ENCODE data around the gene SLC35E2B. TPM values are rescaled to one million over a fixed set of nuclear protein-coding genes. Genes with fewer than 3 reads are reported as not detected.
"Not testable (repeated sequence)": the region's sequence is repeated elsewhere in the genome, so short reads cannot be mapped to it uniquely, and the experiment has no call there.

Gene SLC35E2B
- total and polyA plus RNA-seq, 4 donors, result 8.1 to 53.5 (median 28.6) TPM

DNA sequence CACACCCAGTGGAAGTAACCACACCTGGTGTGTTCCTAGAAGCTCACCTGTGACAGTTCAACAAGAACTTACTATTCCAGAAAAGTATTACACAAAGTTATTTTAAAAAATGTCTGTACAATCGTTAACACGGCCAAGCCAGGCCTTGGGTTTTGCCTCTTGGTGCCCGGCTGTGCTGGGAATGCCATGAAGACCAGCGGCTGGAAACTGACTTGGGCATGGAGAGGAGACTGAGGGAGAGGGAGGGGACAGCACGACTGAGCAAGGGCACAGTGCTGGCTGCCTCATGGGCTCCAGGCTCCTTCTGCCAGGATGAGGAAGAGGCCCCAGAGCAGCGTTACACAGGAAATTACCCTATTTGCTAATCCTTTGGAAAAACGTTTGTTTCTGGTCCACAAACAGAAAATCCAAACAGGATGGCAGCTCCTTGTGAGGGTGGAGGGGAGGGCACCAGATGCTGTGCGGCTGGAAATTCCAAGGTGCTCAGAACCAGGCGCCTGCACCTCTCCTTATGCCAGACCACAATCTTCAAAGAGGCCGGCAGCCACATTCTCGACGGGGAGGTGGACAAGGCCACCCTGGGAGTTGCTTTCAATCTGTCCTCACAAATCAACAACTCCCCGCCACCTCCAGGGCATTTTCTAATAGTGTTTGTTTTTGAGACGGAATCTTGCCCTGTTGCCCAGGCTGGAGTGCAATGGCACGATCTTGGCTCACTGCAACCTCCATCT, 29.6 kb downstream of the SLC35E2B start:
- ATAC-seq (ENCODE audit: low FRiP score); H3K9me3 ChIP-seq (ENCODE audit: control insufficient read depth, low read length): not testable (repeated sequence)
- DNase-seq, result peak; percentile 34 to 68

GRCh38 chr1:1662392-1662791, 30.2 kb downstream of the SLC35E2B start:
- H3K4me1 ChIP-seq (ENCODE audit: control insufficient read depth in 1 of 2, insufficient read depth in 2 of 2, low read length in 2 of 2); H3K27me3 ChIP-seq (ENCODE audit: control insufficient read depth in 1 of 2, insufficient read depth in 2 of 2, low read length in 1 of 2); H3K36me3 ChIP-seq (ENCODE audit: control insufficient read depth in 1 of 2, insufficient read depth in 2 of 2, low read length in 1 of 2); ATAC-seq (ENCODE audit: low FRiP score); H3K9me3 ChIP-seq (ENCODE audit: control insufficient read depth, low read length); H3K27ac ChIP-seq (ENCODE audit: low read depth in 1 of 2, low read length in 2 of 2); H3K4me3 ChIP-seq (ENCODE audit: low read length in 2 of 2): not testable (repeated sequence)
- peak in 1 of 2 donors; percentile 2 for DNase-seq
- WGBS, 2 donors, result 84 to 92% methylated on average over 8 to 9 of the region's 9 CpGs
- intact Hi-C loops (cut with DNase I), result loop anchor here in 1 of 2 donors (10.0 kb wide), 1 partner anchor 62 kb away; the partner anchor contains the start of gene CDK11A

More for the DNA sequence above, 29.6 kb downstream of the SLC35E2B start:
- not testable (repeated sequence) for H3K27me3 ChIP-seq (ENCODE audit: control insufficient read depth in 1 of 2, insufficient read depth in 2 of 2, low read length in 1 of 2); H3K4me1 ChIP-seq (ENCODE audit: control insufficient read depth in 1 of 2, insufficient read depth in 2 of 2, low read length in 2 of 2); H3K4me3 ChIP-seq (ENCODE audit: low read length in 2 of 2); H3K36me3 ChIP-seq (ENCODE audit: control insufficient read depth in 1 of 2, insufficient read depth in 2 of 2, low read length in 1 of 2); H3K27ac ChIP-seq (ENCODE audit: low read depth in 1 of 2, low read length in 2 of 2)
- intact Hi-C loops (cut with DNase I), result loop anchor here in 1 of 2 donors (10.0 kb wide), 1 partner anchor 62 kb away; the partner anchor contains the start of gene CDK11A
- WGBS, 2 donors, result 78 to 80% methylated on average over 15 of the region's 15 CpGs

DNA sequence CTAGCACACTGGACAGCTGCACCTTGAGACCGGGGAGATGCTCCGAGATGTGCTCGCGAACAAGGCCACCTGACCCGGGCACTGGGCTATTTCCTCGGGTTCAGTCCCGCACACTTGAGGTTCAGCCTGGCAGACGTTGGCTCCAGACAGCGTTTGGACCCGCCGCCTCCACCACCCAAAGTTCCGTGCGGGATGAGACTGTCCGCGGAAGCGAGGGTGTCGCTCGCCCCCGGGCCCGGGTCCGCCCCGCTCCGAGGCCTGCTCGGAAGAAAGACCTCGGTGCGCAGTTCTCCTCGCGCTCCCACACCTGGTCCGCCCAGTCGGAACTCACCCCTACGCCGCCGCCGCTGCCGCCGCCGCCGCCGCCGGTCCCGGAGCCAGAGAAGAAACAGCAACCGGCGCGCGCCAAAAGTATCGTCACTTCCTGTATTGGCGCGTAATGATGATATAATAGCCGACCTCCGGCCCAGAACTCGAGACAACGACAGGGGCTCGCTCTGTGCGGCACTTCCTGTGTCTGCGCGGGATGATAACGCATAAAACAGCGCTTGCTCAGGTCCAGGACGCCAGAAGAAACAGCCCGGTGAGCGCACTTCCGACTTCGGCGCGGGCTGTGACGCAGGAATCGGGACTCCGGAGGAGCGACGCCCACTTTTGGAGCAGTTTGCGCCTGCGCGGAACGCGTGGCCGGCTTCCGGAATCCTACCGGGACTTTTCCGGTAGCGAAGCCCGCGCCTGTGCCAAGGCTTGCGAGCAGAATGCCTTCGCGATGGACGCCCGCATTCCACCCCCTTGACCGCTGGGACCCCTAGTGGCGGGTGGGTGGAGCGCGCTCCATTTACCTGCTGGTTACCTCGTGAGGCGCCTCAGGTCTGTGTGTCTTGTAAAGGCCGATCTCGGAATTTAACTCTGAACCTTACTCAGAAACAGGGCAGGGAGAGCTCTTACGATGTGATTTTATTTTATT, 33.7 kb downstream of the SLC35E2B start, which contains the start of gene CDK11B:
CDK11B (minus strand) TSS at position 422 of the 967 bp plus-strand sequence. CDS start 1,519 bp downstream, outside the sequence.
- WGBS, 2 donors, result 0% methylated on average over 63 to 73 of the region's 96 CpGs
- H3K9me3 ChIP-seq (ENCODE audit: control insufficient read depth, low read length); intact Hi-C loops (cut with DNase I); H3K27me3 ChIP-seq (ENCODE audit: control insufficient read depth in 1 of 2, insufficient read depth in 2 of 2, low read length in 1 of 2); H3K4me1 ChIP-seq (ENCODE audit: control insufficient read depth in 1 of 2, insufficient read depth in 2 of 2, low read length in 2 of 2); H3K36me3 ChIP-seq (ENCODE audit: control insufficient read depth in 1 of 2, insufficient read depth in 2 of 2, low read length in 1 of 2): not testable (repeated sequence)
- Histone ChIP-seq H3K27ac (ENCODE audit: low read depth in 1 of 2, low read length in 2 of 2) (peak within 1 kb of the TSS; percentile 19 to 90), H3K4me3 (ENCODE audit: low read length in 2 of 2) (peak within 1 kb of the TSS; percentile 65 to 88)
- ATAC-seq (ENCODE audit: low FRiP score), result peak; percentile 95
- peak; percentile 96 to 98 for DNase-seq

- ATAC-seq (ENCODE audit: low FRiP score); intact Hi-C loops (cut with DNase I): not testable (repeated sequence)
- peak; percentile 29 to 61 for DNase-seq
Observed at GRCh38 chr1:1648265-1648664, 44.3 kb downstream of the SLC35E2B start.

DNA sequence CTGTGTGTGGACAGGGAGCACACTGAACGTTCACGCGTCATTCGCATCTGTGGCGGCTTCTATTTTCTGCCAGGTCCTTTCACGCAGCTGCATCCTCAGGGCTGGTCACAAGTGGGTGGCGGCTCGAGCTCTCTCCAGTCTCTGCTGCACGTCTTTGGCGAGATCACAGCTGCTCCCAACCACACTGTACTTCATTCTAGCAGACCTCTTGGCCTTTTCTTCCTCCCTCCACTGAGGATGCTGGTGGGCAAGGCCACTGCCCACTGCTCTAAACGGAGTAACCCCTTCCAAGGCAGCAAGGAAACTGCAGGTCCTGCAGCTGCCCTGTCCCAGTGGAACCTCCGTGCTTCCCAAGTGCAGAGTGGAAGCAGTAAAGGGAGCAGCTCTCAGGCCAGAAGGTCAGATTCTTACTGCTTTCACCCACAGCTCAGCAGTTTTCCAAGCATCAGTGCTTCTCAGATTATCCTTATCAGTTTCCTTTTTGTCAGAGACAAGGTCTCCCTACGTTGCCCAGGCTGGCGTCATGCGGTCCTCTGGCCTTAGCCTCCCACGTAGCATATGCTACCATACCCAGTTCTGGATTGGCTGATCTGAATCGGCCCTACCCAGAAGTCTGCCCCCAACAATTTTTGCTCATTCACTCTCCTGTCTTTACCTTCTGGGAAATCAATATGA, 44.9 kb downstream of the SLC35E2B start:
- intact Hi-C loops (cut with DNase I); H3K36me3 ChIP-seq (ENCODE audit: control insufficient read depth in 1 of 2, insufficient read depth in 2 of 2, low read length in 1 of 2); ATAC-seq (ENCODE audit: low FRiP score); H3K27ac ChIP-seq (ENCODE audit: low read depth in 1 of 2, low read length in 2 of 2); H3K9me3 ChIP-seq (ENCODE audit: control insufficient read depth, low read length); H3K27me3 ChIP-seq (ENCODE audit: control insufficient read depth in 1 of 2, insufficient read depth in 2 of 2, low read length in 1 of 2); H3K4me3 ChIP-seq (ENCODE audit: low read length in 2 of 2); H3K4me1 ChIP-seq (ENCODE audit: control insufficient read depth in 1 of 2, insufficient read depth in 2 of 2, low read length in 2 of 2): not testable (repeated sequence)
- peak; percentile 12 to 30 for DNase-seq
- WGBS, 2 donors, result 93% methylated on average over 17 of the region's 17 CpGs

More at GRCh38 chr1:1648265-1648664, 44.3 kb downstream of the SLC35E2B start:
- not testable (repeated sequence) for H3K36me3 ChIP-seq (ENCODE audit: control insufficient read depth in 1 of 2, insufficient read depth in 2 of 2, low read length in 1 of 2); H3K4me1 ChIP-seq (ENCODE audit: control insufficient read depth in 1 of 2, insufficient read depth in 2 of 2, low read length in 2 of 2); H3K9me3 ChIP-seq (ENCODE audit: control insufficient read depth, low read length); H3K4me3 ChIP-seq (ENCODE audit: low read length in 2 of 2); H3K27ac ChIP-seq (ENCODE audit: low read depth in 1 of 2, low read length in 2 of 2); H3K27me3 ChIP-seq (ENCODE audit: control insufficient read depth in 1 of 2, insufficient read depth in 2 of 2, low read length in 1 of 2)
- WGBS, 2 donors, result 83 to 89% methylated on average over 11 of the region's 11 CpGs

DNA sequence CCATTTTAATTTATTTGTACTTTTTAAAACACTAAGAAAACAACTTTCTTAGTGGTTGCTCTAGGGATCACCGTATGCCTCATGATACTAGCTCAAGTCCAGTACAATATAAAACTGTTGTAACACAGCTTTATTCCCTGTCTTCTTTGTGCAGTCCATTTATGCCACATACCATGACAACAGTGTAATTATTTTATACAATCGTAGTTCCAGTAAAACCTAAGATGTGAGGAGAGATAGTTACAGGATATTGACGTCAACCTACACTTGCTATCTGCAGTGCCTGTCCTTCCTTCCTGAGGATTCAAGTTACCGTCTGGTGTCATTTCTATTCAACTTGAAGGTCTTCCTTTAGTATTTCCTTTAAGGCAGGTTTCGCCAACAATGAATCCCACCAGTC, 46.3 kb downstream of the SLC35E2B start:
- H3K4me1 ChIP-seq (ENCODE audit: control insufficient read depth in 1 of 2, insufficient read depth in 2 of 2, low read length in 2 of 2); H3K9me3 ChIP-seq (ENCODE audit: control insufficient read depth, low read length); H3K4me3 ChIP-seq (ENCODE audit: low read length in 2 of 2); H3K36me3 ChIP-seq (ENCODE audit: control insufficient read depth in 1 of 2, insufficient read depth in 2 of 2, low read length in 1 of 2); ATAC-seq (ENCODE audit: low FRiP score); H3K27ac ChIP-seq (ENCODE audit: low read depth in 1 of 2, low read length in 2 of 2); intact Hi-C loops (cut with DNase I); H3K27me3 ChIP-seq (ENCODE audit: control insufficient read depth in 1 of 2, insufficient read depth in 2 of 2, low read length in 1 of 2); DNase-seq: not testable (repeated sequence)
- 89 to 91% methylated on average over 4 to 5 of the region's 5 CpGs for WGBS, 2 donors

DNA sequence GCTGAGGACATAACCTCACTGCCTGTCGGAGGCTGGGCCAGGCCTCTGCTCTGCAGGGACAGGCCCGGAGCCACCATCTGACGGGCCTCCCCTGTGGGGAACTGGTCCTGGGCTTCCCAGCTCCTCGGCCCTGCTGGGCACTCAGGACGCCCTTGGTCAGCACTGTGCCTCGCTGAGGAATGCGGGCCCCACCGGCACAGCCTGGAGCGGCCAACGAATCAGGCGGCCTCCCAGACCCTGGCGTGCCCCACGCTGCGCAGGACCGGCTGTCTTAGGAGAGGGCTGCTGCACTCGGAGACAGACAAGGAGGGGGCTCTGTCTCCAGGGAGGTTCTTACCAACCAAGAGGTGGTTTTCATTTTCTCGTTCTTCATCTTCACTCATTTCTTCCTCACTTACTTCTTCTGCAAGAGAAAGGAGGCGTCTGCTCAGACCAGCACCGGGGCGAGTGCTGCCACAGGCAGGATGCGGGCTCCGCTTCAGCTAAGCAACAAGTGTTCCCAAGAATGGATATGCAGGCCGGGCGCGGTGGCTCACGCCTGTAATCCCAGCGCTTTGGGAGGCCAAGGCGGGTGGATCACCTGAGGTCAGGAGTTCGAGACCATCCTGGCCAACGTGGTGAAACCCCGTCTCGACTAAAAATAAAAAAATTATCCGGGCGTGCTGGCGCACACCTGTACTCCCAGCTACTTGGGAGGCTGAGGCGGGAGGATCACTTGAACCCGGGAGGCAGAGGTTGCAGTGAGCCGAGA, 51.7 kb downstream of the SLC35E2B start:
- 92 to 95% methylated on average over 17 to 35 of the region's 38 CpGs for WGBS, 2 donors
- H3K36me3 ChIP-seq (ENCODE audit: control insufficient read depth in 1 of 2, insufficient read depth in 2 of 2, low read length in 1 of 2); H3K9me3 ChIP-seq (ENCODE audit: control insufficient read depth, low read length); ATAC-seq (ENCODE audit: low FRiP score); H3K4me3 ChIP-seq (ENCODE audit: low read length in 2 of 2); H3K27ac ChIP-seq (ENCODE audit: low read depth in 1 of 2, low read length in 2 of 2); intact Hi-C loops (cut with DNase I); H3K27me3 ChIP-seq (ENCODE audit: control insufficient read depth in 1 of 2, insufficient read depth in 2 of 2, low read length in 1 of 2); H3K4me1 ChIP-seq (ENCODE audit: control insufficient read depth in 1 of 2, insufficient read depth in 2 of 2, low read length in 2 of 2): not testable (repeated sequence)
- DNase-seq, result peak in 1 of 2 donors; percentile 15

- H3K27ac ChIP-seq (ENCODE audit: low read depth in 1 of 2, low read length in 2 of 2); intact Hi-C loops (cut with DNase I); H3K36me3 ChIP-seq (ENCODE audit: control insufficient read depth in 1 of 2, insufficient read depth in 2 of 2, low read length in 1 of 2); ATAC-seq (ENCODE audit: low FRiP score); H3K27me3 ChIP-seq (ENCODE audit: control insufficient read depth in 1 of 2, insufficient read depth in 2 of 2, low read length in 1 of 2); H3K9me3 ChIP-seq (ENCODE audit: control insufficient read depth, low read length); H3K4me1 ChIP-seq (ENCODE audit: control insufficient read depth in 1 of 2, insufficient read depth in 2 of 2, low read length in 2 of 2); H3K4me3 ChIP-seq (ENCODE audit: low read length in 2 of 2): not testable (repeated sequence)
- WGBS, 2 donors, result 87 to 92% methylated on average over 3 to 19 of the region's 25 CpGs
- peak; percentile 16 to 52 for DNase-seq
Observed at GRCh38 chr1:1640081-1640480, 52.5 kb downstream of the SLC35E2B start.
